D721Med (cell line): ENCODE results near the gene TGM4.

ENCODE experiments used
- DNase-seq: peaks from one replicate; pipeline ENCODE4 v3.0.0; 2011; ENCODE audit warnings: low spot score; ENCODE audit not compliant: insufficient read length
- FAIRE-seq: peaks from 2 replicates; lab custom pipeline; 2011; peaks lifted over from hg19 to GRCh38; lab: Jason Lieb, UNC
- TF ChIP-seq, protein P1 (sequence below): IDR thresholded peaks from 2 replicates; pipeline ENCODE4 v1.5.1; 2012; ENCODE audit warnings: mild to moderate bottlenecking, control low read depth; ENCODE audit not compliant: insufficient read depth; ENCODE audit errors: missing control alignments

TGM4 gene

DNA sequence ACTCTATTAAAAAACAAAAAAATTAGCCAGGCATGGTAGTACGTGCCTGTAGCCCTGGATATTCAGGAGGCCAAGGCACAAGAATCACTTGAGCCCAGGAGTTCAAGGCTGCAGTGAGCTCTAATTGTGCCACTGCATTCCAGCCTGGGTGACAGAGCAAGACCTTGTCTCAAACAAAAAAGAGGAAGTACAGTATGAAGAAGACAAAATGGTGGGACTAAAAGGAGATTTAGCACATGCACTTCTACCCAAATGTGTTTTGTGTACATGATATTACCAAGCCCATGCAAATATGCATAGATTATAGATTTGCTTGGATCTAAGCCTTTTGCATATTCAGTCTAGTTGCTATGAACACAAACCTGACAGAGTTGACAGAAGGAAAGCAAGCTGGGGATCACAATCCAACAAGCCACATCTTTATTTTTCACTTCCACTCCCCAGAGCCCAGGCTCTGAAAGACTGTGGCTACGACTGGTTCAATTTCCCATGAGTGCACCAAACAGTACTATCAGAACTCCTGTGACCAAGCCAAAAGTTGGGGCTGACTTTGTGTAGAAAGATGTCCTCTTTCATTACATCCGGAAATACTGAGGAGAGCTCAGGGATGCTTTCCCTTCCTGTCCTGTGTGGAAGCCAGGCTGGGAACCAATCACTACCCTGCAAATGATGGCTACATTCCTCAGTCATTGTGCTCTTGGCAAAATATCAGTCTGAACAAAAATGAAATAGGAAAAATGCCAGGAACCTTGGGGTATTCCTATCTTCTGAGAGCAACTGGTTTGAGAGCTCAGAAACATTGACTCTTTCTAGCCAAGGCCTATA lies 49.4 kb downstream of the TGM4 start:
- FAIRE-seq (no peak), DNase-seq (no peak)
- TF ChIP-seq, protein P1, sequence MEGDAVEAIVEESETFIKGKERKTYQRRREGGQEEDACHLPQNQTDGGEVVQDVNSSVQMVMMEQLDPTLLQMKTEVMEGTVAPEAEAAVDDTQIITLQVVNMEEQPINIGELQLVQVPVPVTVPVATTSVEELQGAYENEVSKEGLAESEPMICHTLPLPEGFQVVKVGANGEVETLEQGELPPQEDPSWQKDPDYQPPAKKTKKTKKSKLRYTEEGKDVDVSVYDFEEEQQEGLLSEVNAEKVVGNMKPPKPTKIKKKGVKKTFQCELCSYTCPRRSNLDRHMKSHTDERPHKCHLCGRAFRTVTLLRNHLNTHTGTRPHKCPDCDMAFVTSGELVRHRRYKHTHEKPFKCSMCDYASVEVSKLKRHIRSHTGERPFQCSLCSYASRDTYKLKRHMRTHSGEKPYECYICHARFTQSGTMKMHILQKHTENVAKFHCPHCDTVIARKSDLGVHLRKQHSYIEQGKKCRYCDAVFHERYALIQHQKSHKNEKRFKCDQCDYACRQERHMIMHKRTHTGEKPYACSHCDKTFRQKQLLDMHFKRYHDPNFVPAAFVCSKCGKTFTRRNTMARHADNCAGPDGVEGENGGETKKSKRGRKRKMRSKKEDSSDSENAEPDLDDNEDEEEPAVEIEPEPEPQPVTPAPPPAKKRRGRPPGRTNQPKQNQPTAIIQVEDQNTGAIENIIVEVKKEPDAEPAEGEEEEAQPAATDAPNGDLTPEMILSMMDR = no peak

DNA sequence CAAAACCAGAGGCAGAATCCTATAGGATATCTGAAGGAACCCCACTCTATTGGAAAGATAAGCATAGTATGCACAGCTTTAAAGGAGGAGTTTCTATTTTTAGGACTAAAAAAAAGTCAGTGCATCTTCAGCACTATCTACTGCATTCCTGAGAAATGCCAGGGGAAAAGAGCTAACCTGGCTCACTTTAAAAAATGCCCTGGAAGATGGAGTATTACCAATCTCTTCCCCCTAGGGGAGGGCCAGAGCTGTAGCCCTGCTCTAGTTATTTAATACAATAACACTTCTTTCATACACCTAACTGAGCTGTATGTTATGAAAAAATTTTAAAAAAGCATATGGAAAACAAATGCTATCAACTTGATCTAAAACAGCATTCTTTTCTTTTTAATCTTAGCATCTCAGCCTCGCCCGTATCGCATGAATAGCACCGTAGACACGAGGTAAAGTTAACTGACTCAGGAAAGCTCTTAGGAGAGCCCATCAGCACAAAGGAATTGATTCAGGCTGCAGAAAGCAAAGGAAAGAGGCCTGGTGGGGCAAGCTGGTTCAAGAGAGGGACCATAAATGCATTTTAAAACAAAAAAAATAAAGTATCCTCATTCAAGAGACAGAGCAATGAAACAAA lies 50.2 kb downstream of the TGM4 start:
- TF ChIP-seq, protein P1 = no peak
- FAIRE-seq = no peak

DNA sequence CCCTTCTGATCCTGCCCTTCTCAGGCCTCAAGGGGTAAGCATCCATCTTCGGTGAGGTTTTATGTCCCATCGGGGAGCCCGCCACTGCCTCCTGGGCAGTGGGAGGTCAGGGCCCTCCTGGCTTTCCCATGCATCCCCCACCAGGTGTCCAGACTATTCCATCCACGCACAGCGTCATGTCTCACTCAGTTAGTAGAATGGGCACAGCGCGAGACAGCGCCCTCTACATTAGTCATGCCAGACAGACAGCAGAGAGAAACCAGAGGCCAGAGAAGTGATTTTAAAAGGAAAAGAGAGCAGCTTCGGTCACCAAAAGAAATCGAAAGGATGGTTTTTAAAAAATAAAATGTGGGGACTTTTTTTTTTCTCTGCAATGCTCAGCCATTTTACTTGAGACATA lies 51.8 kb downstream of the TGM4 start:
- DNase-seq = no peak
- no peak for FAIRE-seq

More for the DNA sequence above, 50.2 kb downstream of the TGM4 start:
- DNase-seq = no peak

DNA sequence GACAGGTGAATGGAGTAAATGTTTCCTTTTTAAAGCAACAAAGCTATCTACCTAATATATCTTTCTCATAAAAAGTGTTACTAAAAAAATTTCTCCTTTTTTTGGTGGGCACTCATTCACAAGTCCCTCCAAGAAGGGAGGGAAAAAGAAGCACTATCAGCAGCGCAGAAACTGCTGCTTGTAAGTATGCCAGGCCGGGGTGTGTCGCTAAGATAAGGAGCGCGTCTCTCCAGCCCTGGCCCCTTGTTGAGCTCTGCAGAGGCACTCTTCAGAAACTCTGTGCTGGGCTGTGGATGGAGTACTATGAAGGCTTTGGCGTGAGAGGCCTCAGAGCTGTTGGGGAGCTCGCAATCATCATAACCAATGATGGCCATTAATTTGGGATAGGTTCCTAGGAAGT lies 52.5 kb downstream of the TGM4 start:
- TF ChIP-seq, protein P1 = no peak
- DNase-seq (no peak), FAIRE-seq (no peak)

More for the DNA sequence above, 51.8 kb downstream of the TGM4 start:
- TF ChIP-seq, protein P1 = peak; percentile 1

DNA sequence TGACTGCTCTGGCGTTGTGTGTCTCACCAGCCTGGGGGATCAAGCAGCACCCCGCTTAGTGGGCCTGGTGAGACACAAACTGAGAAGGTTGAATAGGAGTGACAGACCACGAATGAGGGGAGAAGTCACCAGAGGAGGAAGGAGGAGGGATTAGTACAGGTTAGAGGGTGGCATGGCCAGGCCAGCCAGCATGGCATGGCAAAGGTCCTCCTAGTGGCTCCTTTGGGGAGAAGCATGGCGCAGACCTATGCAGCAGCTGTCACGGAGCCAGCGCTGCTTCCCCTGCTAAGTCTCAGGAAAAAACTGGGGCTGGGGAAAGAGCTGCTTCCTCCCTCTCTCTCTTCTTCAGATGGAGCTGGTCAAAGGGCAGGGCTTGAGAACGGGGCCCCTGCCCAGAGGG lies 53.0 kb downstream of the TGM4 start:
- no peak for DNase-seq
- no peak for FAIRE-seq
- TF ChIP-seq, protein P1 = no peak

DNA sequence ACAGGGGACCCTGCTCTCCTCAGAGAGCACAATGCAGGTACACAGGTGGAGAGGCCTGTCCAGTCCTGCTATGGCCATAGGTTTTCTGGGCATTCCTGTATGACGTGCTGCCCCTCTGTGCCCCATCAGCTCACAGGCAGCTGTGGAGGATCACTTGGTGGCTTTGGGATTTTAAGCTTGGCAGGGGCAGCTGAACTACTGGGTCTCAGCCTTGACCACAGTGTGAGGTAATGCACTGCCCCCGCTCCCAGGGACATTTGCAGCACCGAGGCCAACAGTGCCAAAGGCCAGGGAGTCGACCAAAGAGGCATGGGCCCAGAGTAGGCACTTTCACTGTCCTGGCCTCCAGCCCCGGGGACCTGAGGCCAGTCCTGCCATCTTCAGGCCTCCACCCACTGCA lies 55.4 kb downstream of the TGM4 start:
- FAIRE-seq (no peak), DNase-seq (no peak)
- TF ChIP-seq, protein P1 = no peak

DNA sequence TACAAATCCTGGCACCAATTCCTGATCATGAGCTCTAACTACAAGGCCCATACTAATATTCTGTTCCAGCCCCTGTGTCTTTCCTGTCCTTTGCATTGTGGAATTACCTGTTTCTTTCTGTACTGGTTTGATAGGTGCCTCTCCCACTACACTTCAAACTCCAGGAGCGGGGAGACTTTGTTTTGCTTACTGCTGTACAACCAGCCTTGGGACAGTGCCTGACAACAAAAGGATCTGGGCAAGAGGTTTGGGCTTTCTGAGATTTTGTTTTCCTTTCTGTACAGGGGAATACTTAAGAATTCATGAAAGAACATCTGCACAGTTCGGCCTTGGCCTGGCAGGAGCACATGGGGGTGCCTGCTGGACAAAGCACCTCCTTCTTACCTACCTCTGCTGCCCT lies 56.5 kb downstream of the TGM4 start:
- TF ChIP-seq, protein P1 = no peak
- FAIRE-seq = no peak

More for the DNA sequence above, 56.5 kb downstream of the TGM4 start:
- no peak for DNase-seq
